ENCODE measurements around the gene HS6ST1.

- no peak for TF ChIP-seq CTCF (IDR thresholded peaks at IDR 0.05)
- TF ChIP-seq POLR2AphosphoS5 (IDR thresholded peaks at IDR 0.05; ENCODE audit: low read depth, low read length), result no peak
- TF ChIP-seq SIN3A (IDR thresholded peaks at IDR 0.05; ENCODE audit: borderline replicate concordance, insufficient read depth, low read depth, low read length), result no peak
- TF ChIP-seq REST (IDR thresholded peaks at IDR 0.05; ENCODE audit: insufficient read depth in 1 of 2, low read depth in 2 of 2, low read length in 1 of 2), result no peak
- no peak for TF ChIP-seq TCF7L2 (IDR thresholded peaks at IDR 0.05; ENCODE audit: low read depth, low read length)
Measured at GRCh38 chr2:128323555-128323931, 4.9 kb upstream of the HS6ST1 start.

Measured in Panc1 (cell line).